ENCODE measurements around the gene BIN2.
"Not testable (repeated sequence)": the region's sequence is repeated elsewhere in the genome, so short reads cannot be mapped to it uniquely, and the experiment has no call there.

The BIN2 gene

GRCh38 chr12:51318846-51319599 lies 5.0 kb downstream of the BIN2 start:
- POLR2A ChIA-PET, result no interaction called here
- no peak for DNase-seq (ENCODE audit: low read depth, low spot score)
- no peak overlapping the region for H3K4me3 ChIP-seq (ENCODE audit: low read depth, low read length)
- CTCF ChIA-PET, result interaction anchor here (0.9 to 1.5 kb wide), 3 partner anchors 10 to 12 kb away, joined by 3 to 5 read pairs (median 5); no protein-coding TSS in a partner anchor
- no peak for TF ChIP-seq CTCF (IDR thresholded peaks at IDR 0.05; ENCODE audit: insufficient read depth, low read length, missing control alignments)

GRCh38 chr12:51318057-51318806 lies 5.7 kb downstream of the BIN2 start:
- DNase-seq (ENCODE audit: low read depth, low spot score); H3K4me3 ChIP-seq (ENCODE audit: low read depth, low read length); POLR2A ChIA-PET: not testable (repeated sequence)
- CTCF ChIA-PET, result interaction anchor here (0.6 to 1.5 kb wide), 3 partner anchors 10 to 88 kb away, joined by 3 to 5 read pairs (median 5); no protein-coding TSS in a partner anchor

GRCh38 chr12:51311389-51311788 lies 12.6 kb downstream of the BIN2 start:
- POLR2A ChIA-PET, result no interaction called here
- no peak for DNase-seq (ENCODE audit: low read depth, low spot score)
- CTCF ChIA-PET, result interaction anchor here (1.2 kb wide), 1 partner anchor 17 kb away, joined by 3 read pairs; no protein-coding TSS in a partner anchor
- TF ChIP-seq CTCF (IDR thresholded peaks at IDR 0.05; ENCODE audit: insufficient read depth, low read length, missing control alignments), result no peak
- no peak overlapping the region for H3K4me3 ChIP-seq (ENCODE audit: low read depth, low read length)

- no peak overlapping the region for H3K4me3 ChIP-seq (ENCODE audit: low read depth, low read length)
- ChIA-PET POLR2A (interaction anchor here (0.6 to 1.5 kb wide), 5 partner anchors 10 to 225 kb away, joined by 3 to 8 read pairs (median 3); partner anchors contain the start of gene CSRNP2), CTCF (interaction anchor here (1.0 to 1.5 kb wide), 4 partner anchors 10 to 33 kb away, joined by 3 to 5 read pairs (median 4); no protein-coding TSS in a partner anchor)
- DNase-seq (ENCODE audit: low read depth, low spot score), result peak; percentile 61
- TF ChIP-seq CTCF (IDR thresholded peaks at IDR 0.05; ENCODE audit: insufficient read depth, low read length, missing control alignments), result no peak
Measured at GRCh38 chr12:51307655-51308593, 16.1 kb downstream of the BIN2 start.

- no peak for TF ChIP-seq CTCF (IDR thresholded peaks at IDR 0.05; ENCODE audit: insufficient read depth, low read length, missing control alignments)
- ChIA-PET POLR2A (no interaction called here), CTCF (interaction anchor here (1.3 to 1.5 kb wide), 2 partner anchors 12 to 15 kb away, joined by 3 to 5 read pairs; no protein-coding TSS in a partner anchor)
Measured at GRCh38 chr12:51306507-51306906, 17.5 kb downstream of the BIN2 start.

GRCh38 chr12:51300768-51301167 lies 23.2 kb downstream of the BIN2 start:
- POLR2A ChIA-PET; DNase-seq (ENCODE audit: low read depth, low spot score); H3K4me3 ChIP-seq (ENCODE audit: low read depth, low read length): not testable (repeated sequence)
- CTCF ChIA-PET, result interaction anchor here (1.3 kb wide), 1 partner anchor 40 kb away, joined by 3 read pairs; no protein-coding TSS in a partner anchor

More at GRCh38 chr12:51306507-51306906, 17.5 kb downstream of the BIN2 start:
- H3K4me3 ChIP-seq (ENCODE audit: low read depth, low read length), result no peak overlapping the region
- DNase-seq (ENCODE audit: low read depth, low spot score), result no peak

Measured in AG04449 (cell line).